ENCODE measurements around the gene HPGDS.

DNA sequence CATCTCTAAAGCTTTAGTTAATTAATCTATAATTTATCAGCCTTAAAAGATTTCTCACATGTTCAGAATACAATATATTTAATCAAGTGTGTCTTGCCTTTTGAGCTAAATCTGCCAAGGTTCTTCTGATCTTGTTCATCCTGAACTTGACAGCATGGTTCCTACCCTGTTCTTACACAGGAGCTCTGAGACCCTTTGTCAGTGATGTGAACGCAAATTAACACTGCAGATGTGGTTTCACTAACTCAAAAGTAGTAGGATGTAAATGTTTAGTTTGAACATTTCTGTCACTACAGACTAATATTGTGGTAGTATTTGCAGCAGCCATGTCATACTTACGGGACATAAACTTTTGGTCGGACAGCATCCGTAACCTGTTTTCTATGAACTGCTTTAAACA, 75.6 kb downstream of the HPGDS start:
- TF ChIP-seq, protein P1, sequence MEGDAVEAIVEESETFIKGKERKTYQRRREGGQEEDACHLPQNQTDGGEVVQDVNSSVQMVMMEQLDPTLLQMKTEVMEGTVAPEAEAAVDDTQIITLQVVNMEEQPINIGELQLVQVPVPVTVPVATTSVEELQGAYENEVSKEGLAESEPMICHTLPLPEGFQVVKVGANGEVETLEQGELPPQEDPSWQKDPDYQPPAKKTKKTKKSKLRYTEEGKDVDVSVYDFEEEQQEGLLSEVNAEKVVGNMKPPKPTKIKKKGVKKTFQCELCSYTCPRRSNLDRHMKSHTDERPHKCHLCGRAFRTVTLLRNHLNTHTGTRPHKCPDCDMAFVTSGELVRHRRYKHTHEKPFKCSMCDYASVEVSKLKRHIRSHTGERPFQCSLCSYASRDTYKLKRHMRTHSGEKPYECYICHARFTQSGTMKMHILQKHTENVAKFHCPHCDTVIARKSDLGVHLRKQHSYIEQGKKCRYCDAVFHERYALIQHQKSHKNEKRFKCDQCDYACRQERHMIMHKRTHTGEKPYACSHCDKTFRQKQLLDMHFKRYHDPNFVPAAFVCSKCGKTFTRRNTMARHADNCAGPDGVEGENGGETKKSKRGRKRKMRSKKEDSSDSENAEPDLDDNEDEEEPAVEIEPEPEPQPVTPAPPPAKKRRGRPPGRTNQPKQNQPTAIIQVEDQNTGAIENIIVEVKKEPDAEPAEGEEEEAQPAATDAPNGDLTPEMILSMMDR (IDR thresholded peaks at IDR 0.05; ENCODE audit: poor library complexity), result no peak
- TF ChIP-seq EZH2 (IDR thresholded peaks at IDR 0.05; ENCODE audit: borderline replicate concordance) (no peak), EZH2phosphoT487 (IDR thresholded peaks at IDR 0.05; ENCODE audit: low read depth, severe bottlenecking, unreplicated experiment) (no peak)
